IPS-20b (cell line): ENCODE results near the gene SLC4A2.
A peak's percentile ranks its signal among the peaks of the same experiment; 100 is the strongest.

ENCODE experiments used
- H3K27ac ChIP-seq: one replicate; pipeline ENCODE4 v1.5.1; 2013; ENCODE audit warnings: low read length
- H3K27me3 ChIP-seq: 2 replicates; pipeline ENCODE4 v1.6.1; 2013; ENCODE audit warnings: mild to moderate bottlenecking, low read length, inconsistent platforms; ENCODE audit not compliant: insufficient read depth
- H3K36me3 ChIP-seq: 2 replicates; pipeline ENCODE4 v1.6.1; 2013; ENCODE audit warnings: low read depth, mild to moderate bottlenecking, inconsistent platforms, low read length, moderate library complexity; ENCODE audit not compliant: insufficient read depth
- H3K4me1 ChIP-seq: 2 replicates; pipeline ENCODE4 v1.6.1; 2013; ENCODE audit warnings: mild to moderate bottlenecking, control low read depth, inconsistent platforms, low read length, moderate library complexity; ENCODE audit not compliant: insufficient read depth
- H3K4me3 ChIP-seq: 2 replicates; pipeline ENCODE4 v1.5.1; 2013; ENCODE audit warnings: mild to moderate bottlenecking, low read length, inconsistent platforms
- H3K9ac ChIP-seq: 2 replicates; pipeline ENCODE4 v1.6.1; 2013; ENCODE audit warnings: low read depth, mild to moderate bottlenecking, inconsistent platforms, low read length, moderate library complexity
- H3K9me3 ChIP-seq: 2 replicates; pipeline ENCODE4 v1.6.1; 2013; ENCODE audit warnings: mild to moderate bottlenecking, low read depth, low read length, inconsistent platforms; ENCODE audit not compliant: insufficient read depth

Gene SLC4A2

DNA sequence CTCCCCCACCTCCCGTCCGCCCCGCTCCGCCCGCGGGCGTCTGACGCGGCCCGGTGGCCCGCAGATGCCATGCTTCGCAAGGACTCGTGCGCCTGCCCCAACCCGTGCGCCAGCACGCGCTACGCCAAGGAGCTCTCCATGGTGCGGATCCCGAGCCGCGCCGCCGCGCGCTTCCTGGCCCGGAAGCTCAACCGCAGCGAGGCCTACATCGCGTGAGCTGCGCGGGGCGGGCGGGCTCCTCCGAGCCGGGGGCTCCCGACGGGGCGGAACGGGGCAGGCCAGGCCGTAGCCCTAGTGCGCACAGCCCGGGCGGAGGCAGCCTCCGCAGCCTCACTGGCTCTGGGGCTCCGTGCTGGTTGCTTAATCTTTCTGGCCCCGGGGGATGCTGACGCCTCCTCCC lies 8.3 kb upstream of the SLC4A2 start:
- Histone ChIP-seq H3K4me1 (no peaks in the 10 kb centered on the region), H3K27ac (no peak overlapping the region), H3K36me3 (no peaks in the 10 kb centered on the region), H3K9ac (no peak overlapping the region), H3K9me3 (no peaks in the 10 kb centered on the region), H3K27me3 (peaks cover 53% of the 10 kb centered on the region), H3K4me3 (peak overlapping the region; percentile 44; the same call in 1 of the 2 replicates)

DNA sequence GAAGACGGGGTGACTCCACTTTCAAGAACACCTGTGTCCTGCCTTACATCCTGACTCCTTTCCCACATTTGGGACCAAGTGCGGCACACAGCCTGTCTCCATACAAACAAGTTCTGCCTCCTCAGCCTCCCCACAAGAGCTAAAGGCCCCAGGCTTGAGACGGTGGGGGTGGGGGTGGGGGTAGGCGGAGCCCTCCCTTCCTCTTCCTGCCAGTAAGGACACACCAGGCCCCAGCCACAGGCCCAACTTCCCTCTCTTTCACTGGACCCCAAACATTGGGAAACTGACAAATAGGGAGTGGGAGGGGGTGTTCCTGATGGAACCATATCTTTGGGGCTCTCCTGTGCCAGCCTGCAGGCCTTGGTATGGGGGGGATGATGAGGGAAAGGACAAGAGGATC lies 6.3 kb upstream of the SLC4A2 start:
- H3K4me1 ChIP-seq, result no peaks in the 10 kb centered on the region
- no peak overlapping the region for H3K9ac ChIP-seq

DNA sequence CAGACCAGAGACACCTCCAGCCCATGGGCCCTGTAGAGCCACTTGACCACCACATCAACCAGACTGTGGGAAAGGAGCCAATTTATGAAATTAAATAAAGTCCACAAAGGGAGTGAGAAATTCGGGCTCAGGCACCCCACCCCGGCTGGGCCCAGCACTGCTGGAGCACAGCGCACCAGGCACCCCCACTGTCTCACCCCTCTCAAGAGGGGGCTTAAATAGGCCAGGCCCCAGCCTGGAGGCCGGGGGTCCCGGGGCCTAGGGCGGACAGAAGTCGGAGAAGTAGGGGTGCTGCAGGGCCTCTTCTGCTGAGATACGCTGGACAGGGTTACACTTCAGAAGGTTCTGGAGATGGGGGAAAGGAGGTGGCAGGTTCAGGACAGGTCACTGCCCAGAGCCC lies 5.6 kb upstream of the SLC4A2 start:
- H3K27ac ChIP-seq, result no peak overlapping the region
- no peaks in the 10 kb centered on the region for H3K9me3 ChIP-seq
- H3K27me3 ChIP-seq, result peaks cover 65% of the 10 kb centered on the region
- peaks cover 5% of the 10 kb centered on the region for H3K4me1 ChIP-seq
- no peaks in the 10 kb centered on the region for H3K36me3 ChIP-seq
- H3K4me3 ChIP-seq, result no peak overlapping the region
- no peak overlapping the region for H3K9ac ChIP-seq

More for the DNA sequence above, 6.3 kb upstream of the SLC4A2 start:
- Histone ChIP-seq H3K27ac (no peak overlapping the region), H3K9me3 (no peaks in the 10 kb centered on the region), H3K36me3 (no peaks in the 10 kb centered on the region), H3K27me3 (peaks cover 66% of the 10 kb centered on the region), H3K4me3 (no peak overlapping the region)

DNA sequence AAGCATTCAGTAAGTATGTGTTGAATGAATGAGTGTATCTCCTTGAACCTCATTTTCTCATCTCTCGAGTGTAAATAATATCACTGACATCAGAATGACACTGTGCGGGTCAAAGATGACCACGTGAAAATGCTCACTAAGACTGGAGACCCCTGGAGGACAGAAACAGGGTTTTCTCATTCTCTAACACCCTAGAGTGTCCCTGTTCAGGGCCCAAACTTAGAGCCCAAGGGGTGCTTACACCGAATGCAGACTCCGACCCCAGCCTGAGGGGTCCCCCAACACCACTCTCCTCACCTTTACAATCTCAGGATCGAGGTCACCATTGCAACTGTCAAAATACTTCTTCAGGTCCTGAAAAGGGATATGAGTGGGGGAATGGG lies 3.1 kb upstream of the SLC4A2 start:
- no peaks in the 10 kb centered on the region for H3K9me3 ChIP-seq
- H3K36me3 ChIP-seq, result no peaks in the 10 kb centered on the region
- no peak overlapping the region for H3K27ac ChIP-seq
- H3K27me3 ChIP-seq, result peaks cover 54% of the 10 kb centered on the region
- peak overlapping the region; percentile 94; the same call in 1 of the 2 replicates for H3K4me3 ChIP-seq
- no peak overlapping the region for H3K9ac ChIP-seq
- peaks cover 16% of the 10 kb centered on the region for H3K4me1 ChIP-seq

DNA sequence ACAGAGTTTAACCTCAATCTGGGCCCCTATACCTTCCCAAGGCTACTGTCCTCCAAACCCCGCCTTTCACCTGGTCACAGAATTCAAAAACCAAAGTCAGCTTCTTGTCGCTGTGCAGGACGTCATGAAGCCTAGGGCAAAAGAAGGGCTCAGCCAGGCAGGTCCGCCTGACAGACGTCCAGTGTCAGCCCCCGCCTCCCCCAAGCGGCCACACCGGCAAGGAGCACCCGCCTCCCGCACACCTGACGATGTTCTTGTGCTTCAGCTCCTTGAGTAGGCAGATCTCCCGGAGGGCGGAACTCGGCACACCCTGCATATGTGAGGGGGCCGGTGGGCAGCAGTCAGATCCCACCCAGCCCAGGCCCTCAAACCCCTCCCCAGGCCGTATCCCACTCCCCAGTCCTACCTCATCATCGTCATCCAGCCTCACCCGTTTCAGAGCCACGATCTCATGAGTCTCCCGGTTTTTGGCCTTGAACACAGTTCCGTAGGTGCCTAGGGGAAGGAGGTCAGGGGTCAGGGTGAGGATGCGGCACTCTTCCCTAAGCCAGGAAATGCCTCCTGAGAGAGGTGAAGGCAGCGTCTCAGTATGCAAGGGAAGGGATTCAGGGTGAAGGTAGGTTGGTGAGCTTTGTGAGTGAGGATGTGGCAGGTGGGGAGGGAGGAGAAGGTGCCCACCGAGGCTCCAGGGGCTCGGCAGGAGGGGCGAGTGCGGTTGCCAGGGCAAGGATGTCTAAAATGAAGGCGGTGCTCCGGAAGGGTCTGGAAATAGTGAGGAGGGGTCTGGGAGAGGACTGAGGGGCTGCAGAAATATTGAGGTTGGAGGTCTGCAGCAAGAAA lies 2.5 kb upstream of the SLC4A2 start:
- Histone ChIP-seq H3K36me3 (no peaks in the 10 kb centered on the region), H3K9ac (peak overlapping the region; percentile 61; the same call in 1 of the 2 replicates), H3K4me1 (peaks cover 22% of the 10 kb centered on the region), H3K27me3 (peaks cover 48% of the 10 kb centered on the region), H3K4me3 (peak overlapping the region; percentile 94), H3K9me3 (no peaks in the 10 kb centered on the region), H3K27ac (no peak overlapping the region)

DNA sequence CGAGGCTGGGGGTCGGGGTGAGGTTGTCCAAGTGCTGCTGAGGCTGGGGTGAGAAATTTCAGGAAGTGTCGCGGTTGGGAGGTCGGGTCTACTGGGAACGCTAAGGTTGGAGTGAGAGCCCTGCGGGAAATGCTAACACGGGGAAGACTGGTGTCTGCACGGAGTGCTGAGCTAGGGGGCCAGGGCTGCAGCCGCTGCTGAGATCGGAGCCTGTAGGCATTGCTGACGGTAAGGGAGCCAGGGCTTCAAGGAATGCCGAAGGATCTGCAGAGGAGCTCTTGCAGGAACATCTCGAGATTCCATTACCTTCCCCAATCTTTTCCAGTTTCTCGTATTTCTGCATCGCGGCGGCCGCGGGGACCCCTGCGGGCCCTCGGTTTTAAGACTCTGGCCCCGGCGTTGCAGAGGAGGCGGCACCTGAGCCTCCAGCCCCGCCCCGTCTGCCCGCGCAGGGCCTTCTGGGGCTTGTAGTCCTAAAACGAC lies 1.8 kb upstream of the SLC4A2 start, which contains the start of gene CDK5:
CDK5 (minus strand) TSS at position 392 of the 483 bp plus-strand sequence; CDS start at position 343, 49 bp downstream.
- no peak within 1 kb of the TSS for H3K27ac ChIP-seq
- H3K27me3 ChIP-seq, result peaks cover 41% of the 10 kb centered on the region
- H3K36me3 ChIP-seq, result no peaks in the 10 kb centered on the region
- peak within 1 kb of the TSS; percentile 61; the same call in 1 of the 2 replicates for H3K9ac ChIP-seq
- no peaks in the 10 kb centered on the region for H3K9me3 ChIP-seq
- H3K4me1 ChIP-seq, result peaks cover 25% of the 10 kb centered on the region
- H3K4me3 ChIP-seq, result peak within 1 kb of the TSS; percentile 94

DNA sequence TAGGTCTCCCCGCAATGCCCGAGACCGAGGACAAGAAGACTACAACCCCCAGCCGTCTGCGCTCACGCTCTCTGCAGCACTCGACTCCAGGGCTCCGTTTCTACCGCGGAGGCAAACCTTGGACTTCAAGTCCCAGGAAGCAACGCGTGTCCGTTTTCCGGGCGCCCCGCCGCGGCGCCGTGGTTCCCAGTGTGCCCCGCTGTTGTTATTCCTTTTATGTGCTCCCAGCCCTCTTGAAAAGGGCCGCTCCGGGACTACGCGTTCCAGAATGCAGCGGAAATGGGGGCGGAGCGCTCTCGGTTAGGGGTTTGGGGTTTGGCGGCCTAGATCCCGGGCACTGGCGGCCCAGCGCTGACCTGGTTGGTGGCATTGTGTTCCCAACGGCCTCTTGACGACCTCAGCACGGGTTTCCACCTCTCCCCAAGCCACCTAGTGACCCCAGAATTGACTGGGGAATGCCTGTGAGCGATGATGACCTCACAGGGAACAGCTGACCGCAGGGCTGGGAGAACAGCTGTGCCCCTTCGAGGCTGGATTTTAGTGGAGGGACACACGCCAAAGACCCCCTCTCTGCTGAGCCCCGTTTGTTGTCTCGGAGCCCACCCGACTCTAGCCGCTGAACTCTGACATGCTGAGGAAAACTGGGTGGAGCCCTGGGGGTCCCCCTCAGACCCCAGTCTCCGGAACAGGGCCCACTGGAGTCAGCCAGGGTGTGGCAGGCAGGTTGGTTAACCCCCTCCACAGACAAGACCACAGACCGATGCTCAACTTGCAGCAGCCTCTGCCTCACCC lies 1.2 kb upstream of the SLC4A2 start:
- Histone ChIP-seq H3K9me3 (no peaks in the 10 kb centered on the region), H3K36me3 (no peaks in the 10 kb centered on the region), H3K4me3 (peak overlapping the region; percentile 94), H3K9ac (peak overlapping the region; percentile 46; the same call in 1 of the 2 replicates), H3K27me3 (peaks cover 37% of the 10 kb centered on the region), H3K4me1 (peaks cover 25% of the 10 kb centered on the region), H3K27ac (no peak overlapping the region)

DNA sequence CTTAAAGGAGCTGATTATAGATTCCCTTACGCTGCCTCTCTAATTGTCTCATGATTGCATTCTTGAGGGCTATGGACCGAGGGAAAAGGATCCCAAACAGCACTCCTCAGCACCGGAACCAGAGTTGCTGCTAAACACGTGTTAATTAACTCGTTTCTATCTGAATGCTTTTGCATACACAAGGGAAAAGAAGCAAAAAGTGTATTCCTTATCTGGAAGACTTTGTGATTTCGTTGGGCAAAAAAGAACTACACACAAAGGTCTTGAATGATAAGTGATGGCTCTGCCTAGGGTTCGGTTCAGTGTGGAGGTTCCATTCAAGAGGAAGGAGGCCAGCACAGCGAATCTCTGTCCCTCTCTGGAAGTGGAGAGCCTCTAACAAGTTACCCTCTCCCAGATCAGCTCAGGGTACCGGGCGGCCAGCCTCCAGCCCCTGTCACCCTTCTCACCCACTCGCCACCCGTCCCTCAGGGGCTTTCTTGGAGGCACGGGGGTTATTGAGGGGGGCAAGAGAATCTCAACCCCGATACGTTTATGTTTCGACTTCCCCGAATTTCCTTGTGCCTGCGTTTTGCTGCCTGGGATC lies 515 bp upstream of the SLC4A2 start:
- peak overlapping the region; percentile 46; the same call in 1 of the 2 replicates for H3K9ac ChIP-seq
- peaks cover 37% of the 10 kb centered on the region for H3K27me3 ChIP-seq
- H3K36me3 ChIP-seq, result no peaks in the 10 kb centered on the region
- H3K4me1 ChIP-seq, result peaks cover 28% of the 10 kb centered on the region
- peak overlapping the region; percentile 94 for H3K4me3 ChIP-seq
- no peaks in the 10 kb centered on the region for H3K9me3 ChIP-seq
- H3K27ac ChIP-seq, result no peak overlapping the region

DNA sequence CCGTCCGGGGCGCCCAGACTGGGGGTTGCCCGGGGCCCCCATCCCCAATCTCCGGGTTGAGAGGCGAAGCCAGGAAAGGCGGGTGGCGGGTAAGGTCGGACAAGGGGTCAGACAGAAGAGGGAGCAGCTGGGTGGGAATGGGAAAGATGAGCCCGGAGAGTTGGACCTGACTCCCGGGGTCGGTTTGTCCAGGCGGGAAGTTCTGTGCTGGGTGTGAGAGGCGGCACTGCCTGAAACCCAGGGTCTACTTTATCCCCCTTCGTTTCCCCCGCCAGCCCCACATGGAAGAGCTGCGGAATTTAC lies 675 bp downstream of the SLC4A2 start:
- H3K27ac ChIP-seq, result no peak overlapping the region
- H3K27me3 ChIP-seq, result peaks cover 37% of the 10 kb centered on the region
- H3K36me3 ChIP-seq, result peaks cover 6% of the 10 kb centered on the region
- H3K9me3 ChIP-seq, result no peaks in the 10 kb centered on the region
- H3K4me1 ChIP-seq, result peaks cover 28% of the 10 kb centered on the region
- H3K4me3 ChIP-seq, result peak overlapping the region; percentile 94
- peak overlapping the region; percentile 46; the same call in 1 of the 2 replicates for H3K9ac ChIP-seq

DNA sequence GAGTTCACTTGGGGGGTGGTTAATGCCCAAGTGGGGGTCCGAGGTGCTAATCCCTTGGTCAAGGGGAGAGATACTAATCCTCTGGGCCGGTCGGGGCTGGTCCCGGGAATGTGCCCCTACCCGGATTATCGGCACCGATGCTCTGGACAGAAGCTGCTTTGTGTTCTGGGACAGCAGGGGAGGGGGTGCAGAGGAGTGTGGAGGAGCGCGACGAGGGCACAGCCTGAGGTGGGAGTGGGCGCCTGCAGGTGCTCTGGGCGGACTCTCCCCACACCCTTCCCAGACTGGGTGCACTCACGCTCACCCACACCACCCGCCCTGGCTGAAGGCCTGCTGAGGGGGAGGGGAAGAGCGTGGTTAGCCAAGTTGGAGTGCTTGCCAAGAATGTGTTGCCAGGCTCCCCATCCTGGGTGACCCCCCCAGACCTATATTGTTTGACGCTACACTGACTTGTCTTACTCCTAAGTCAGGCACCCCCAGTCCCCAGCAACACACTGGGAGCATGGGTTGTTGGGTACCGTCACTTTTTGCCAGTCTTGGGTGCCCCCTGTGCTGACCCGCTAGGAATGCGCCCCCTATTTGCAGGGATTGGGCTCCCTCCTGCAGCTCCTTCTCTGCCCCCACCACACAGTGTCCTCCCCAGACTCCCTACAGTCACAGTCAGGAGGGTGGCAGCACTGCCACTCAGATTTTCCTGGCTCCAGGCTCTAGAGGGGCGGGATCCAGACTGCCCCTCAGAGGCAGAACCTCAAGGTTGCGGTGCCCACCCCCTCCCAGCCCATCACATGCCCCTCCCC lies 1.2 kb downstream of the SLC4A2 start:
- H3K27ac ChIP-seq, result no peak overlapping the region
- H3K36me3 ChIP-seq, result peaks cover 11% of the 10 kb centered on the region
- peaks cover 34% of the 10 kb centered on the region for H3K27me3 ChIP-seq
- peaks cover 28% of the 10 kb centered on the region for H3K4me1 ChIP-seq
- peak overlapping the region; percentile 46; the same call in 1 of the 2 replicates for H3K9ac ChIP-seq
- H3K4me3 ChIP-seq, result peak overlapping the region; percentile 94
- H3K9me3 ChIP-seq, result no peaks in the 10 kb centered on the region
